ENCODE measurements around the gene LETM1.

LETM1 gene

DNA sequence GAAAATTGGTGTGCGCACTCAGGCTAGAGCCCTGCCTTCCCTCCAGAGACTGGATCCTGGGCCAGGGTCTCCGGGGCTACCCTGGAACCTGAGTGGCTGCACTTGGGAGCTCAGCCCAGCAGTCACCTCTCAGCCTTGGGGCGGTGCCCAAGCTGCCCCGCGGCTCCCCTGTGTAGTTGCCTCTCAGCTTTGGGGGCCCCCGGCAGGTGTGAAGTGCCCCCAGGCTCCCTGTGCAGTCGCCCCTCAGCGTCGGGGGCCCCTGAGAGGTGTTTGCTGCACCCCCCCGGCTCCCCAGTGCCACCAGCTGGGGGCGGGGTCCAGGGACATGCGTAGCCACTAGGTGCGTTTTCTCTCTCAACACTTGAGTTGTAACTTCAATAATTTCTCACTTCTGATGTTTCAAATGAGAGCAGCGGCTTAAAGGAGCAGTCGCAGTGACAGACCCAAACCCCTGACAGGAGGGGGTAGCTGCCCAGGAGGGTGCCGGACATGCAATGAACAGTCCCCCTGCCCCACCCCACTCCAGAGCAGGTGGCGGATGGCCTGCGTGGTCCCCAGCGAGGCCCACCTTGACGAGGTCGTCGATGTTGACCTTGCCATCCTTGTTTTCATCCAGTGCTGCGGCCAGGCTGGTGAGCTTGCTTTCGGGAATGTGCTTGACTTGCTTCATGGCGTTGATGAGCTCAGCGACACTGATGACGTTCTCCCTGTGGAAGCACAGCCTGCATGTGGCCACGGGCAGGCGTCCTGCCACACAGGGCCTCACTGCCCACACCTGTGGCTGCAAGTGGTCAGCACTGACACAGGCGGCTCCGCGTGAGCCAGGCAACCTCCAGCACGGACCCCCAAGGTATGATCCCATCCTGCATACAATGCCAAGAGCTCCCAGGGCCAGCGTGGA lies 40.6 kb downstream of the LETM1 start:
- H3K36me3 ChIP-seq, result peaks cover 67% of the 10 kb centered on the region
- no peak for DNase-seq

DNA sequence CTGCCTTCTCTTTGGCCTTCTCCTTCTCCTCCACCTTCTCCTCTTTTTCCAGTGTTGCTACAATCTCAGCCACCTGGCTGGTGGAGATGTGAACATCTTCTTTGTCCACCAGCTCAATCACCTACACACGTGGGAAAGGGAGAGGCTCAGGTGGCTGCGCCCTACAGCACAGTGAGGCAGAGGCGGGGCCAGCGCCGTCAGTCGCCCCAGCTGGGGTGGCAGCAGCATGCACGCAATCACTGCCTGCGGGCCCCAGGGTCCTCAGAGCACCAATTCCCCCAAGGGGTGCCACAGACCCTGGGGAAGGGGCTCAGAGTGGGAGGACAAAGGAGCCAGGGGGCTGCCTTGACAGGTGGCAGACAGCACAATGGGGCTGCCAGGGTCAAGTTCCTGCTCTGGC lies 41.5 kb downstream of the LETM1 start:
- Histone ChIP-seq H3K9me3 (ENCODE audit: severe bottlenecking) (no peaks in the 10 kb centered on the region), H3K27me3 (ENCODE audit: insufficient read depth, low read depth, severe bottlenecking) (no peaks in the 10 kb centered on the region), H3K27ac (no peak overlapping the region), H3K4me3 (ENCODE audit: low read depth, low read length) (no peak overlapping the region), H3K36me3 (peaks cover 61% of the 10 kb centered on the region)
- TF ChIP-seq CTCF (IDR thresholded peaks at IDR 0.05; ENCODE audit: low read depth, low read length), result no peak
- DNase-seq, result no peak

More for the DNA sequence above, 40.6 kb downstream of the LETM1 start:
- Histone ChIP-seq H3K27me3 (ENCODE audit: insufficient read depth, low read depth, severe bottlenecking) (no peaks in the 10 kb centered on the region), H3K9me3 (ENCODE audit: severe bottlenecking) (no peaks in the 10 kb centered on the region), H3K4me3 (ENCODE audit: low read depth, low read length) (no peak overlapping the region), H3K27ac (no peak overlapping the region)
- TF ChIP-seq CTCF (IDR thresholded peaks at IDR 0.05; ENCODE audit: low read depth, low read length), result no peak

- Histone ChIP-seq H3K27ac (no peak overlapping the region), H3K4me3 (ENCODE audit: low read depth, low read length) (no peak overlapping the region), H3K27me3 (ENCODE audit: insufficient read depth, low read depth, severe bottlenecking) (no peaks in the 10 kb centered on the region), H3K36me3 (peaks cover 56% of the 10 kb centered on the region), H3K9me3 (ENCODE audit: severe bottlenecking) (no peaks in the 10 kb centered on the region)
- peak; percentile 56 for DNase-seq
- TF ChIP-seq CTCF (IDR thresholded peaks at IDR 0.05; ENCODE audit: low read depth, low read length), result peak; percentile 62
Observed at GRCh38 chr4:1813915-1814314, 42.0 kb downstream of the LETM1 start.

DNA sequence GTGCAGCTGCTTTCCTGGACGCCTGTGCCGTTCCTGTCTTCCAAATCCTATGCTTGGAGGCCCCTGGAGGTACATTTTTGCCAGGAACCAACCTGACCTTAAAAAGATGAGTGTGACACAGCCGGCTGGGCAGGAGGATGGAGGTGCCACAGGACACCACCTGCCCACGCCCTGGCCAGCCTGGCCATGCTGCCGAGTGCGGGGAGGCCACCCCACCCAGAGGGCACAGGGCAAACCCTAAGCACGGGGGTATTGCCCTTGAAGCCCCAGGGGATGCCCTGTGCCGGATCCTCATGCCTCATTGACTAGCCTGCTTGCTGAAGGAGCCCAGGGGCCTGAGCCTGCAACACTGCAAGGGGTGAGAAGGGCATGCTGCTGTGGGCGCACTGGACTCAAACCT lies 42.7 kb downstream of the LETM1 start:
- no peak for TF ChIP-seq CTCF (IDR thresholded peaks at IDR 0.05; ENCODE audit: low read depth, low read length)
- H3K27me3 ChIP-seq (ENCODE audit: insufficient read depth, low read depth, severe bottlenecking), result no peaks in the 10 kb centered on the region
- no peak overlapping the region for H3K4me3 ChIP-seq (ENCODE audit: low read depth, low read length)
- H3K9me3 ChIP-seq (ENCODE audit: severe bottlenecking), result no peaks in the 10 kb centered on the region
- H3K27ac ChIP-seq, result no peak overlapping the region
- no peak for DNase-seq
- H3K36me3 ChIP-seq, result peaks cover 49% of the 10 kb centered on the region

DNA sequence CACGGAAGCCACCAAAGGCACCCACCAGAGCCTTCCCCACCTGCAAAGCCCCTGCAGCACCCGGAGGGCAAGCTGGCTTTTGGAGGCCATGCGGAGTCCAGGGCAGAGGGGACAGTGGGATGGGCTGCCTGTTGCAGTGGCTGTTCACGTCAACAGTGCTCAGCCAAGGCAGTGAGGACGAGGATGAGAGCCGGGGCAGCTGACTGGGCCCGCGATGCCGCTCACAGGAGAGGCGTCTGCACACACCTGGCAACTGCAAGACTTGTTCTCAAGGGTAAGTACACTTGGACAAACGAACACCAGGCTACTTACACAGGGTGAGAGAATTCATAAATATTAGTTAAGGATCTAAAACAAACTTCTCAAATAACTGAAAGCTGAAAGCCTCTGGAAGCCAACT lies 43.2 kb downstream of the LETM1 start:
- H3K27me3 ChIP-seq (ENCODE audit: insufficient read depth, low read depth, severe bottlenecking), result no peaks in the 10 kb centered on the region
- H3K36me3 ChIP-seq, result peaks cover 44% of the 10 kb centered on the region
- no peak overlapping the region for H3K4me3 ChIP-seq (ENCODE audit: low read depth, low read length)
- no peaks in the 10 kb centered on the region for H3K9me3 ChIP-seq (ENCODE audit: severe bottlenecking)
- no peak for TF ChIP-seq CTCF (IDR thresholded peaks at IDR 0.05; ENCODE audit: low read depth, low read length)
- no peak for DNase-seq
- H3K27ac ChIP-seq, result no peak overlapping the region

Measured in WERI-Rb-1 (cell line).